Mammary epithelial cell (primary cell): ENCODE data around the gene ZBTB22.

Experiments
- CTCF ChIP-seq, 2 donors: IDR thresholded peaks in 1 of 2; conservative IDR thresholded peaks in 1 of 2; 2 replicates each; pipeline ENCODE4 v1.5.1; 2011 to 2012; ENCODE audit warnings: inconsistent platforms in 2 of 2, low read length in 2 of 2, mild to moderate bottlenecking in 2 of 2, control low read depth in 1 of 2, low read depth in 1 of 2; ENCODE audit not compliant: insufficient read depth in 1 of 2; ENCODE audit errors: extremely low read depth in 1 of 2
- EZH2 ChIP-seq: IDR thresholded peaks from 2 replicates; pipeline ENCODE4 v1.6.1; 2012; ENCODE audit warnings: low read length, inconsistent platforms, borderline replicate concordance

GRCh38 chr6:33347816-33348215, 30.3 kb upstream of the ZBTB22 start:
- no peak for TF ChIP-seq CTCF (conservative IDR thresholded peaks at IDR 0.05 in 1 of 2, IDR thresholded peaks at IDR 0.05 in 1 of 2; ENCODE audit: extremely low read depth in 1 of 2, insufficient read depth in 1 of 2, low read depth in 1 of 2, low read length in 2 of 2)
- TF ChIP-seq EZH2, result no peak
